Myocyte (in vitro differentiated cells): Measurements from ENCODE around the gene ARHGEF11. TPM values are rescaled to one million over a fixed set of nuclear protein-coding genes. Genes with fewer than 3 reads are reported as not detected.
A peak's percentile ranks its signal among the peaks of the same experiment; 100 is the strongest.
"Not testable (repeated sequence)": the region's sequence is repeated elsewhere in the genome, so short reads cannot be mapped to it uniquely, and the experiment has no call there.

ENCODE experiments used
- DNase-seq: peaks from one replicate; pipeline ENCODE4 v3.0.0-alpha.2; 2012; ENCODE audit warnings: low read depth
- polyA plus RNA-seq: library from polyadenylated mRNA; unstranded; fragments of >200 nt; gene quantifications from one replicate; pipeline ENCODE4 v1.2.1, GENCODE V29; 2012; ENCODE audit warnings: missing spikeins
- total RNA-seq: library from RNA; depleted of rRNA; stranded (reverse); fragments of >200 nt; gene quantifications from 2 replicates; pipeline ENCODE4 v1.2.3, GENCODE V29; 2014

The ARHGEF11 gene, protein sequence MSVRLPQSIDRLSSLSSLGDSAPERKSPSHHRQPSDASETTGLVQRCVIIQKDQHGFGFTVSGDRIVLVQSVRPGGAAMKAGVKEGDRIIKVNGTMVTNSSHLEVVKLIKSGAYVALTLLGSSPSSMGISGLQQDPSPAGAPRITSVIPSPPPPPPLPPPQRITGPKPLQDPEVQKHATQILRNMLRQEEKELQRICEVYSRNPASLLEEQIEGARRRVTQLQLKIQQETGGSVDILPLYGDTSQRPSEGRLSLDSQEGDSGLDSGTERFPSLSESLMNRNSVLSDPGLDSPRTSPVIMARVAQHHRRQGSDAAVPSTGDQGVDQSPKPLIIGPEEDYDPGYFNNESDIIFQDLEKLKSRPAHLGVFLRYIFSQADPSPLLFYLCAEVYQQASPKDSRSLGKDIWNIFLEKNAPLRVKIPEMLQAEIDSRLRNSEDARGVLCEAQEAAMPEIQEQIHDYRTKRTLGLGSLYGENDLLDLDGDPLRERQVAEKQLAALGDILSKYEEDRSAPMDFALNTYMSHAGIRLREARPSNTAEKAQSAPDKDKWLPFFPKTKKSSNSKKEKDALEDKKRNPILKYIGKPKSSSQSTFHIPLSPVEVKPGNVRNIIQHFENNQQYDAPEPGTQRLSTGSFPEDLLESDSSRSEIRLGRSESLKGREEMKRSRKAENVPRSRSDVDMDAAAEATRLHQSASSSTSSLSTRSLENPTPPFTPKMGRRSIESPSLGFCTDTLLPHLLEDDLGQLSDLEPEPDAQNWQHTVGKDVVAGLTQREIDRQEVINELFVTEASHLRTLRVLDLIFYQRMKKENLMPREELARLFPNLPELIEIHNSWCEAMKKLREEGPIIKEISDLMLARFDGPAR (N-terminal part only)
- total RNA-seq: 19.3 and 22.0 TPM in 2 replicates
- 13.6 TPM for polyA plus RNA-seq

DNA sequence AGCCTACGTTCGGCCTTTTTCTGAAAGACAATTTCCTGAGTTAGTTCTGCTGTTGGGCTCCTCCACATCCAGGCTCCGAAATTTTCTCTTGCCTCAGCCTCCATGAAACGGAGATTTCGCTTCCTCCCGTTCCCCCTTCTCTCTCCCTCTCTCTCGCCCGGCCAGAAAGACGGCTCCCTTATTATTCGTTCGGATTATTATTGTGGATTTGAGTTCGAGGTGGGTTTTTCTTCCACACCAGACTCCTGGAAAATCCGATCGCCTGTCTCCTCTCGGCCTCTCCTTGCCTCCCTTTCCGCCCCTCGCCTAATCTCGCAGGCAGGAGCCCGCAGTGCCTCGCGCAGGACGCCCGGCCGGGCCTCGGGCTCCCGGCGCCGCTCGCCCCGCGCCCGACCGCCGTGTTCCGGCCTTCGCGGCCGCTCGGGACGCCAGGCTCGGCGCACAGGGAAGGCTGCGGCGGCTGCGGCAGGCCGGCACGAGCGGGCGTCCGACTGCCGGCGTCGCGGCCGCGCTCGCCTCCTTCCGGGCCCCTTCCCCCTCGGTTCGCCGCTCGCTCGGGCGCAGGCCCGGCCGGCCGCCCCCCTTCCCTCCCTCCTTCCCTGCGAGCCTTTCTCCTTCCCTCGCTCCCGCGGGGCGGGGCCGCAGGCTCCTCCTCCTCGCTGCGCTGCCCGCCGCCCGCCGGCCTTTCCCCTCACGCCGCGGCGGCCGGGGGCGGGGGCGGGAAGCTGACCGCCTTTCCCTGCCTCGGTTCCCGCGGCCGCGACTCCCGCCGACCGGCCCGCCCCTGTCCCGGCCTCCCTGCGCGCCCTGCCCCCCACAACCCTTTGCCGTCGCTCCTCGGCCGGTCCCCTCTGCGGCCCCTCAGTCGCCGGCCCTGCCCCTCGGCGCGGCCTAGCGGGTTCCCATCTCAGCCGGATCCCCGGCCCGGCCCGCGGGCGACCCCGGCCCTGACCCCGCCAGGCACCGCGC, at the start of gene ARHGEF11:
TSS of gene ARHGEF11 (minus strand) at position 493 of the 969 bp plus-strand sequence. CDS start 1,412 bp downstream, outside the sequence.
- DNase-seq: peak; percentile 93

DNA sequence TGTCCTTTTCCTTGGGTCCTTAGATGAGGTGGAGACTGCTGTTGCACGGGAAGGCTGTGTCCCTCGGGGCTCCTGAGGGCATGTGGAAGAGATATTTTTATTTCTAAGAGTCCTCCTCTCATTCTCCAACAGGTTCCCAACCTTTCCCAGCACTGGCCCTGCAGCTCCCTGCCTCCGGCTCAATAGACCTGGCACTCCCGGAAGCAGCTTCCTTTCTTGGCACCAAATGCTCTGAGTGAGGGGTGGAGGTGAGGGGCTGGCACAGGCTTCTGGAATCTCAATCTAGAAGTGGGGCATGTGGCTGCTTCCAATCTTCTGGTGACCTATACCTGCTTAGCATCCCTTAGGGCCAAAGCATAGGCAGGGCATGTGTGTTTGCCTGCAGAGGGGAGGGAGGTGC, 49.5 kb upstream of the ARHGEF11 start:
- DNase-seq: no peak

DNA sequence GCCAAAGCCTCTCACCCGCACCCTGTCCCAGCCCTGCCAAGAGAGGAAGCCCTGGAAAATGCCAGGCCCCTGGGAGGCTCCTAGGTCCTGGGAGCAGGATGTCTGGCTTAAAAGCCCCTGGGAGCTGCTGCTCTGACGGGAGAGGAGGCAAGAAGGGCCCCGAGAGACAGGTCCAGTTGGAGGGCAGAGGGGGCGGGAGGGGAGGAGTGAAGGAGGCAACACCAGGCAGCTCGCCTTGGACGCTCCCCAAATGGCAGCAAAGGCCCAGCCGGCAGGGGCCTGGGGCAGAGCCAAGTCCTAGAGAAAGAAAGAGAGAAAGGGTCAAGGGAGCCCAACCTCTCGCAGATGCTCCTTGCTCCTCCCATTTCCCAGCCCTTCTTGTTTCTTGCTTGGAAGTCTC, 47.3 kb upstream of the ARHGEF11 start:
- DNase-seq: no peak

DNA sequence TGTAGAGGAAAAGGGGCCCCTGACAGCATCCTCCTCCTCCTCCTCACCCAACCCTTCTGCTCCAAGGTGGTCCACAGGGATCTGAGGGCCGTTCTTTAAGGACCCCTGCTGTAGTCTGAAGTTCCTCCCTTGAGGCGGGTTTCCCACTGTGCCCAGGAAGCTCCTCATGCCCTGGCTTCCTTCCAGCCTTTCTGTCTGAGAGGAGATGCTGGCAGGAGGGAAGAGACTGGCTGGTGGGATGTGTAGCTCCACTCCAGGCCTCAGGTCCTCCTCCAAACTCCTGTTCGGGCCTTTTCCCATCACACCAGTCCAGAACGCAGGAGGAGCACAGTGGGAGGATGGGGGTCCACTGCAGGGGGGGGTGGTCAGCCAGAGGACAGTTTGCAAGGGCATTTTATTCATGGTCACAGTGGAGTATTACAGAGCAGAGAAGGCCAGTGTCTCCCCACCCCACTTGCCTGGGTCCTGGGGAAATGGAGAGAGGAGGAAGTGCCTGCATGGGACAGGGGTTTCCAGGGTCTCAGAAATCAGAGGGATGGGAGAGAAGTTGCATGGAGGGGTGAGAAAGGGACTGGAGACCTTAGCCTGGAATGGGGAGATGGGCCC, 46.2 kb upstream of the ARHGEF11 start:
- DNase-seq: no peak

DNA sequence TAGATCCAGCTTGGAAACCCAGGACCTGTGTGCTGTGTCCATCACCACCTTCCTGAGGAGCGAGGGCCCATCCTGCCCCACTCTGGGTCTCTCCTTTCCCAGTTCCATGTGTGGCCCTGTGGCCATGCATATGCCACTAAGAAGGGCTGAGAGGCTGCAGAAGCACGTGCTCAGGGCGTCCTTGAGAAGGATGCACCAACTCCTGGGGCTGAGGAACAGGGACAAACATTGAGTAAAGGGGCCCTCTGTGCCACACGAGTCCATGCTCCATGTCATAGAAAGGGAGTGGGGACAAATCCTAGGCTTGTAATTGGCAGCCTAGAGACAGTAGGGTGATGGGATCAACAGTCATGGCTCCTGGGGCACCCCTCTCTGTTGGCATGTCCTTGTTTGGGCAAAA, 45.6 kb upstream of the ARHGEF11 start:
- DNase-seq: no peak

DNA sequence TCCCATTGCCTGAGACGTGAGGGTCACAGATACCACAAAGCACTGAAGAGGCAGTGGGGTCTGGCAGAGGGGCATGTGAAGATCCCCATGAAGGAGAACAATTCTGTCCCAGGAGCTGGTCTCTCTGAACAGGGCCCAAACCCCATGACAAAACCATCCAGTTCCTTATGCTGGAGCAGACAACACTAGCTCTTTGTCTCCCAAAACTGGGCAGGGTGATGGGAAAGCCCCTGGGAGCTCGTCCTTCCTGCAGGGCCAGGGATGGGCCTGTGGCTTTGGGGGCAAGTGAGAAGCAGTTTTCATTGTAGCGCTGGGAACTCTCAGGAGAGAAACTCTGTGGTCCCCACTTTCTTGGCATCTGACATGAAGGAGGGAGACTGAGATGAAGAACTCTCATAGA, 45.2 kb upstream of the ARHGEF11 start:
- no peak for DNase-seq

DNA sequence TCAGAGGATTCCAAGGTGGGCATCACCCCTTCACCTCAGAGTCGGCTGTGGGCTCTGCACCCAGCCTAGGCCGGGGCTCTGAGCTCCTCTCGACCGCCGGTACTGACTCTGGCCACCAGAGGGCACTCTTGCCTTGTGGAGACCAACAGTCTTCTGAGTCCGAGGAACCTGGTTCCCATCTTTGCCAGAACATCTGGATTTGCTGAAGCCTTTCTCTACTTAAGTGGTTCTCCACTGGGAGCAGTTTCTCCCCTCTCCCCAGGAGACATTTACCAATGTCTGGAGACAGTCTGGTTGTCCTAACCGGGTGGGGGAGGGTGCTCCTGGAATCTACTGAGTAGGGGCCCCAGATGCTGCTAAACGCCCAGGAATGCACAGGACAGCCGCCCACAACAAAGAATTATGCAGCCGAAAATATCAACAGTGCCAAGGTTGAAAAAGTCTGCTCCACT, 44.7 kb upstream of the ARHGEF11 start:
- peak; percentile 87 for DNase-seq

DNA sequence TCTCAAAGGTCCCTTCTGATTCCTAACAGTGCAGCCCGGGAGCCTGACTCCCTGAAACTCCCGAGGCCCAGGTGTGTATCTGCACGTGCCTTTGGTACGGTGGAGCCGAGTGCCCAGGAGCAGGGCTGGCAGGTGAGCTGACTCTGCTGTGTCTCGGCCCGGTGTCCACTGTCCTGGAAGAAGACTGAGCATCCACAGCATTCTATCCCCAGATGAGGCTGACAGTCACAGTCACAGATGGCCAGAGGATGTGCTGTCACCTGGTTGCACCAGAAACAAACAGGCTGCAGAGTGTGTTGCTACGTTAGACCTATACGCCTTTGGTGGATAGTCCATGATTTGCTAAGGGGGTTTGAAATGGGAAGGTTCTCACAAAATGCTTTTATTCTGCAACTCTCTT, 44.2 kb upstream of the ARHGEF11 start:
- DNase-seq: no peak

DNA sequence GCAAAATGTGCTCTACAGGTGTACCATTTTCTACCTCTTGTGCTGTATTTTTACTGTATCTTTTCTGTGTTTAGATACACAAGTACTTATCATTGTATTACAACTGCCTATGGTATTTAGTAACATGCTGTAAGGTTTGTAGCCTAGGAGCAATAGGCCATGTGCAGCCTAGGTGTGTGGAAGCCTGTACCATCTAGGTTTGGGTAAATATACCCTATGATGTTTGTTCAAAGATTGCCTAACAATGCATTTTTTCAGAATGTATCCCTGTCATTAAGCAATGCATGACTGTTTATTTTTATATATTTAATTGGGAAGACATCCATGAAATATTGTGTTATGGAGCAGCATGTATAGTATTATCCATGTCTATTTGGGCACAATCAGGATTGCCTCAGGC, 43.1 kb upstream of the ARHGEF11 start:
- no peak for DNase-seq

DNA sequence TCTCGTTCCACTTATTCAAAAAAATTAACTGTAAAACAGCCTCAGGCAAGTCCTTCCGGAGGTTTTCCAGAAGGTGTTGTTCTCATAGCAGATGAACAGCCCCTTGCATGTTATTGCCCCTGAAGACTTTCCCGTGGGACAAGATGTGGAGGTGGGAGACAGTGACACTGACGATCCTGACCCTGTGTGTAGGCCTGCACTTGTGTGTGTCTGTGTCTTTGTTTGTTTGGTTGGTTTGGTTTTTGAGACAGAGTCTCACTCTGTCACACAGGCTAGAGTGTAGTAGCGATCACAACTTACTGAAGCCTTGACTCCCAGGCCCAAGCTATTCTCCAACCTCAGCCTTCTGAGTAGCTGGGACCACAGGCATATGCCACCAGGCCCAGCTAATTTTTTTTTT, 41.5 kb upstream of the ARHGEF11 start:
- DNase-seq: no peak

DNA sequence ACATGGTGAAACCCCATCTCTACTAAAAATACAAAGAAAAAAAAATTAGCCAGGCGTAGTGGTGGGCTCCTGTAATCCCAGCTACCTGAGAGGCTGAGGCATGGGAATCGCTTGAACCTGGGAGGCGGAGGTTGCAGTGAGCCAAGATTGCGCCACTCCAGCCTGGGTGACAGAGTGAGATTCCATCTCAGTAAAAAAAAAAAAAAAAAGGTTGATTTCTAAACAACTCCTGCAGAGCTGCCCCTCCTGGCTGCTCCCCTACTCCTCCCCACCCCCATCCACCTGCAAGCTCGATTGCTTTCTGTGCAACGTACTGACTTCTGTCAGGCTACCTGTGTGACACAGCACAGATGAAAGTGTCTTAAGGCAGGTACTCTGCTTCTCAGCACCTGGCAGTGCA, 40.8 kb upstream of the ARHGEF11 start:
- DNase-seq: no peak

DNA sequence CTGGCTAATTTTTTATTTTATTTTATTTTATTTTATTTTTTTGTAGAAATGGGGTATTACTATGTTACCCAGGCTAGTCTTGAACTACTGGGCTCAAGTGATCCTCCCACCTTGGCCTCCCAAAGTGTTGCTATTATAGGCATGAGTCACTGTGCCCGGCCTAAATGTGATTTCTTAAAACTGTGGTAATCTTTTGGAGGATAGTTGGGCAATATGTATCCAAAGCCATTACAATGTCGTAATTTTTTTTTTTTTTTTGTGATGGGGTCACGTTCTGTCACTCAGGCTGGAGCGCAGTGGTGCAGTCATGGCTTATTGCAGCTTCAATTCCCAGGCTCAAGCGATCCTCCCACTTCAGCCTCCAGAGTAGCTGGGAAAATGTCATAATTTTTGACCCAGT, 39.9 kb upstream of the ARHGEF11 start:
- no peak for DNase-seq

DNA sequence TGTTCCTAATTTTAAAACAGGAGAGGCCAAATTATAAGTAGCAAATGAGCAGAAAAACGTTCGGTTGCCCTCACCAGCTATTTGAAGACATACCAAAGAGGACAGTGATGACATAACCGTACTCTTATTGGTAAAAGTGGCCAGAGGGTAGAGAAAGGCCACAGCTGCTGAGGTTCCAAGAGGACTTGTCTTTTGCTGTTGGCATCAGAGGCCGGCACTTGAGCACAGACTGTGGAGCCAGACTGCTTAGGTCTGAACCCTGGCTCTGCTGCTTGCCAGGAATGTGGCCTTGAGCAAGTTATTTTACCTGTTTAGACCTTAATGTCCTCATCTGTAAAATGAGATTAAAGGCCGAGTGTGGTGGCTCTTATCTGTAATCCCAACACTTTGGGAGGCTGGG, 39.2 kb upstream of the ARHGEF11 start:
- DNase-seq: peak; percentile 47

DNA sequence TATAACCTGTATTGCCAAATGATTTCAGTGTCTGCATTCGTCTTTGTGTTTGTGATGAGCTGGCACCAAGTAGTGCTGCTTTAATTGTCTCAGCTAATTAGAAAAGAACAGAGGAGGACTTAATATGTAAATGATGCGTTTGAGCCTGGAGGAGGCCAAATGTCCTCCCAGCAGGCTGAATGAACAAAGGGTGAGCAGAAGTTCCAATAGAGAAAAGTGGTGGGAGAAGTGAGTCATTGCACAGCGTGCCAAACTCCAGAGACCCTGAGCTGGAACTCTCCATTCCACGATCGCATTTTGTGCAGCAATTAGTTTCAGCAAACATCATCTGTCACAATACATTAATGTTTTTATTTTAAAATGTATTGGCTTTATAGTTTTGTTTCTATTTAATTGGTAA, 36.2 kb upstream of the ARHGEF11 start:
- DNase-seq: no peak

DNA sequence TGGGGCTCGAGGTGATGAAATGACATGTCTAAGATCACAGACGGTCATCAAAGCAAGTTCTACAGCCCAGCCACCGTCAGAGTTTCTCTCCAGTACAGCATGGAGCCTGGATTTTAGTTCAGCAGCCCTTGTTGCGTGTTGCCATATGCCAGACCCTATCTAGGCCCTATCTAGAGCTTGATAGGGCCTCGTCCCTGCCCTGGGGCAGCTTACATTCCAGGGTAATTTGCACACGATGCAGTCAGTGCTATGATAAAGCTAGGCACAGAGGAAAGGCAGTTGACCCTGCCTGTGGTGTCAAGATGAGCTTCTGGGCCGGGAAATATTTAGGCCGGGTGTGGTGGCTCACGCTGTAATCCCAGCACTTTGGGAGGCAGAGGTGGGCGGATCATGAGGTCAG, 35.2 kb upstream of the ARHGEF11 start:
- no peak for DNase-seq

DNA sequence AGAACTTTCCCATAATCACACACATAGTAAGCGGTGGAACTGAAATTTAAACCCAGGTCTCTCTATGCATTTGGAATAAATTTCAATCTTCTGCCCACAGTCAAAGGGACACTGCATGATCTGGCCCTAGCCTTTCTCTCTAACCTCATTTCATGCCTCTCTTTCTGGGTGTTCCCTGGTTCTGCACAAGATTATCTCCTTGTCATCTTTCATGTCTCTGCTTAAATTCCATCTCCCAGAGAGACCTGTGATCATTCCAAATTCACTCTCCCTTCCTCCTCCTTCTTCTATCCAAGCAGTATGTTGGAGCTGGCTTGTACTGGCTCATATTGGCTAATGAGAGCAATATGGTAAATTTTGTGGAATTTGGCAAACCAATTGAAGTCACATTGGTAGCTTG, 31.9 kb upstream of the ARHGEF11 start:
- DNase-seq: no peak

DNA sequence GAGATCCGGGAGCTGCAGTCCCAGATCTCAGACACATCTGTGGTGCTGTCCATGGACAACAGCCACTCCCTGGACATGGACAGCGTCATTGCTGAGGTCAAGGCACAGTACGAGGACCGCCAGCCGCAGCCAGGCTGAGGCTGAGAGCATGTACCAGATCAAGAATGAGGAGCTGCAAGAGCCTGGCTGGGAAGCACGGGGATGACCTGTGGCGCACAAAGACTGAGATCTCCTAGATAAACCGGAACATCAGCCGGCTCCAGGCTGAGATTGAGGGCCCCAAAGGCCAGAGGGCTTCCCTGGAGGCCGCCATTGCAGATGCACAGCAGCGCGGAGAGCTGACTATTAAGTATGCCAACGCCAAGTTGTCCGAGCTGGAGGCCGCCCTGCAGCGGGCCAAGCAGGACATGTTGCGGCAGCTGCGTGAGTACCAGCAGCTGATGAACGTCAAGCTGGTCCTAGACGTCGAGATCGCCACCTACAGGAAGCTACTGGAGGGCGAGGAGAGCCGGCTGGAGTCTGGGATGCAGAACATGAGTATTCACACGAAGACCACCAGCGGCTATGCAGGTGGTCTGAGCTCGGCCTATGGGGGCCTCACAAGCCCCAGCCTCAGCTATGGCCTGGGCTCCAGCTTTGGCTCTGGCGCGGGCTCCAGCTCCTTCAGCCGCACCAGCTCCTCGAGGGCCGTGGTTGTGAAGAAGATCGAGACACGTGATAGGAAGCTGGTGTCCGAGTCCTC, 28.6 kb upstream of the ARHGEF11 start:
- DNase-seq: peak; percentile 87

DNA sequence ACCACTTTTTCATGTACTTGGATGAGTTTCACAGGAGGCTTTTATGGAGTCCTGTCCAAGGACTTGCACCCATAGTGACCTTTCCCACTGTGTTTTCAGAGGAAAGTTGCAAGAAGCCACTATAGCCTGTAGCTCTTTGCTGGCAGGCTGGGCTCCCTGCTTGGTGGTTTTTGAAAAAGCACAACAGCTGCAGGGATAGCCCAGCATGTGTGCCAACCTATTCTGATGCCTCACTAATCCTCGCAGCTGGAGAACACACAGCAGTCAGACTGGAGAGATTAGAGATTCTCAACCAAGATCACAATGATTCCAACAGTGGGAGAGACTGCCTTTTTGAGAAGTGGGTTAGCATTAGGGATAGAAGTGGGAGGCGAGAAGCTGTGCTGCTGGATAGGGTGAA, 24.1 kb upstream of the ARHGEF11 start:
- DNase-seq: peak; percentile 94

DNA sequence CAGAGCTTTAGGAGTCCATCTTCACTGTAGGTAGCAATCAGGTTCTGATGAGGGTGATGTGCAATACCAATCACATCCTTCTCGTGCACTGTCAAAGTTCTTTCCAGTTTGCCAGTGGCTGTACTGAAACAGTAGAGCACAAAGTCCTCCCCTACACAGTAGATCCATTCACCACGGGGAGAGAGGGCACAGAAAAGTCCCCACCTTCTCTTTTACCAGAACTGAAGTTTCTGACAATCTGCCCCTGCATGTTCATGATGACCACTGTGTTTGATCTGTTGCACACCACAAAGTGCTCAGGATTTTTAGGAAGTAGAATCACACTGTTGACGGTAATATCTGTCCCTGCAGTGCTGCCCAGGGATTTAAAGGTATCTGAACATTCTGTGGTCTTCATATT, 13.7 kb upstream of the ARHGEF11 start:
- not testable (repeated sequence) for DNase-seq

DNA sequence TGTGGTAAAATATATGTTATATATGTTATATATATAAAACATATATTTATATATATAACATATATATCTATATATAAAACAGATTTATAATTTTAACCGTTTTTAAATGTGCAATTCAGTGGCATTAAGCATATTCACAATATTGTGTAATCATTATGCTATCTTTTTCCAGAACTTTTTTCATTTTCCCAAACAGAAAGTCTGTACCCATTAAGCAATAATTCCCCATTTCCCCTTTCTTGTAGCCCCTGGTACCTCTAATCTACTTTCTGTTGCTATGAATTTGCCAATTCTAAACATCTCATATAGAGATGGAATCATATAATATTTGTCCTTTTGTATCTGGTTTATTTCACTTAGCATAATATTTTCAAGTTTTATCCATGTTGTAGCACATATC, 10.7 kb upstream of the ARHGEF11 start:
- DNase-seq: no peak
